ENCODE data around the gene ADAT3.

- TF ChIP-seq FOXM1 (IDR thresholded peaks at IDR 0.05; ENCODE audit: borderline replicate concordance) (no peak), TARDBP (IDR thresholded peaks at IDR 0.05) (no peak), ELF4 (IDR thresholded peaks at IDR 0.05) (no peak), FOXA1 (IDR thresholded peaks at IDR 0.05) (no peak), FOXK2 (IDR thresholded peaks at IDR 0.05) (no peak), SUZ12 (IDR thresholded peaks at IDR 0.05) (no peak), BHLHE40 (IDR thresholded peaks at IDR 0.05; ENCODE audit: borderline replicate concordance) (no peak), HDGF (IDR thresholded peaks at IDR 0.05; ENCODE audit: borderline replicate concordance) (no peak), SP1 (IDR thresholded peaks at IDR 0.05) (no peak), CTBP1 (IDR thresholded peaks at IDR 0.05; ENCODE audit: borderline replicate concordance) (no peak), PKNOX1 (IDR thresholded peaks at IDR 0.05) (no peak), LEF1 (IDR thresholded peaks at IDR 0.05; ENCODE audit: borderline replicate concordance) (no peak), L3MBTL2 (conservative IDR thresholded peaks at IDR 0.05) (no peak)
Observed at GRCh38 chr19:1922803-1923202, 17.6 kb downstream of the ADAT3 start.

All from HEK293T (cell line).